K562 (cell line): ENCODE measurements around the gene CBX1. TPM values are rescaled to one million over a fixed set of nuclear protein-coding genes. Genes with fewer than 3 reads are reported as not detected.

Experiments used
- CBFB ChIP-seq: sonication (generic); formaldehyde crosslinking; IDR thresholded peaks from 2 replicates; pipeline ENCODE4 v1.4.0; 2020; ENCODE audit warnings: mild to moderate bottlenecking, missing genetic modification reagents
- DACH1 ChIP-seq: fragments of 450-650 bp; IDR thresholded peaks from 2 replicates; pipeline ENCODE4 v1.6.1; 2018; ENCODE audit not compliant: partially characterized antibody
- FOXK2 ChIP-seq, 2 experiments: fragments of 450-650 bp; IDR thresholded peaks in 1 of 2; conservative IDR thresholded peaks in 1 of 2; 2 replicates each; pipeline ENCODE4 v1.6.1; 2016; ENCODE audit warnings: low read depth in 2 of 2, mild to moderate bottlenecking in 1 of 2
- HNRNPLL ChIP-seq: fragments of 200-400 bp; formaldehyde crosslinking; IDR thresholded peaks from 2 replicates; pipeline ENCODE4 v1.6.1; 2017; ENCODE audit warnings: low read length, low read depth, mild to moderate bottlenecking; ENCODE audit not compliant: poor library complexity, severe bottlenecking
- MCM3 ChIP-seq: fragments of 450-650 bp; IDR thresholded peaks from 2 replicates; pipeline ENCODE4 v1.6.1; 2016
- NR4A1 ChIP-seq, 2 experiments: fragments of 250-450 bp in 1 of 2; fragments of 450-650 bp in 1 of 2; sonication (Bioruptor Pico) in 1 of 2; IDR thresholded peaks; 2 replicates each; pipeline versions ENCODE4 v1.4.0 to v1.6.1; 2016 to 2020; ENCODE audit warnings: mild to moderate bottlenecking in 2 of 2, missing compliant biosample characterization in 1 of 2, missing genetic modification characterization in 1 of 2, moderate library complexity in 1 of 2
- PHF20 ChIP-seq: fragments of 450-650 bp; IDR thresholded peaks from 2 replicates; pipeline ENCODE4 v1.6.1; 2018; ENCODE audit not compliant: partially characterized antibody
- SP1 ChIP-seq: sonication (generic); formaldehyde crosslinking; IDR thresholded peaks from 2 replicates; pipeline ENCODE4 v1.8.1; 2022; ENCODE audit warnings: mild to moderate bottlenecking, missing genetic modification reagents
- TCF3 ChIP-seq: sonication (generic); formaldehyde crosslinking; IDR thresholded peaks from 2 replicates; pipeline ENCODE4 v1.4.0; 2020; ENCODE audit warnings: mild to moderate bottlenecking, missing genetic modification reagents
- XRCC4 ChIP-seq: IDR thresholded peaks from one replicate; pipeline ENCODE4 v1.6.1; 2011; ENCODE audit not compliant: insufficient read depth, insufficient read length; ENCODE audit errors: extremely low read depth
- ZNF197 ChIP-seq: fragments of 200-800 bp; sonication (Bioruptor generic); IDR thresholded peaks from 2 replicates; pipeline ENCODE4 v1.6.1; 2016; ENCODE audit warnings: low read depth, missing genetic modification characterization, missing compliant biosample characterization
- ZNF224 ChIP-seq: sonication (generic); formaldehyde crosslinking; IDR thresholded peaks from 2 replicates; pipeline ENCODE4 v1.8.0; 2022; ENCODE audit warnings: mild to moderate bottlenecking, missing genetic modification reagents
- ZNF316 ChIP-seq: fragments of 450-650 bp; IDR thresholded peaks from 2 replicates; pipeline ENCODE4 v1.6.1; 2016
- ZNF586 ChIP-seq: fragments of 450-650 bp; formaldehyde crosslinking; conservative IDR thresholded peaks from 2 replicates; pipeline ENCODE4 v1.4.0; 2020; ENCODE audit warnings: mild to moderate bottlenecking, moderate library complexity
- polyA plus RNA-seq, 8 experiments: library from polyadenylated mRNA; depleted of rRNA in 4 of 8; stranded (reverse) in 5 of 8; unstranded in 3 of 8; fragments of >200 nt; fragmentation: Nextera tagmentation in 2 of 8; fragmentation: Illumina TruSeq in 1 of 8; extraction: Ambion mirVana in 2 of 8; extraction: Trizol in 1 of 8; gene quantifications; 2 replicates each; pipeline versions ENCODE4 v1.2.1 to v1.2.3, GENCODE V29; 2011 to 2014; ENCODE audit warnings: inconsistent platforms in 1 of 8, missing spikeins in 1 of 8
- total RNA-seq, 7 experiments: library from RNA; depleted of rRNA in 6 of 7; stranded (reverse); fragments of >200 nt in 6 of 7; fragmentation: Illumina TruSeq in 2 of 7; extraction: Trizol in 2 of 7; gene quantifications; 2 replicates each; pipeline versions ENCODE4 v1.2.1 to v1.2.3, GENCODE V29; 2011 to 2021; ENCODE audit warnings: low replicate concordance in 1 of 7
- TF ChIP-seq, protein P1 (sequence below): IDR thresholded peaks from 3 replicates; pipeline ENCODE4 v1.6.1; 2011; ENCODE audit warnings: borderline replicate concordance, mild to moderate bottlenecking; ENCODE audit not compliant: insufficient read length, insufficient read depth
- TF ChIP-seq, protein P2 (sequence below): sonication (generic); formaldehyde crosslinking; IDR thresholded peaks from 2 replicates; pipeline ENCODE4 v1.8.0; 2022; ENCODE audit warnings: missing genetic modification reagents, mild to moderate bottlenecking, borderline replicate concordance
- TF ChIP-seq, protein P3 (sequence below): sonication (generic); formaldehyde crosslinking; IDR thresholded peaks from 2 replicates; pipeline ENCODE4 v1.9.0; 2022; ENCODE audit warnings: mild to moderate bottlenecking, missing genetic modification reagents
- TF ChIP-seq, protein P4 (sequence below): sonication (generic); formaldehyde crosslinking; IDR thresholded peaks from 2 replicates; pipeline ENCODE4 v1.8.0; 2022; ENCODE audit warnings: missing genetic modification reagents, mild to moderate bottlenecking, moderate library complexity, borderline replicate concordance
- TF ChIP-seq, protein P5 (sequence below): fragments of 250-450 bp; sonication (Bioruptor Pico); IDR thresholded peaks from 2 replicates; pipeline ENCODE4 v1.4.0; 2020; ENCODE audit warnings: mild to moderate bottlenecking, moderate library complexity

The CBX1 gene
- total and polyA plus RNA-seq, 9 of the 15 experiments (the other 6 are each of a cell fraction or from before 2014, with no cell fraction given) = 10.6 to 95.7 (median 52.7) TPM

DNA sequence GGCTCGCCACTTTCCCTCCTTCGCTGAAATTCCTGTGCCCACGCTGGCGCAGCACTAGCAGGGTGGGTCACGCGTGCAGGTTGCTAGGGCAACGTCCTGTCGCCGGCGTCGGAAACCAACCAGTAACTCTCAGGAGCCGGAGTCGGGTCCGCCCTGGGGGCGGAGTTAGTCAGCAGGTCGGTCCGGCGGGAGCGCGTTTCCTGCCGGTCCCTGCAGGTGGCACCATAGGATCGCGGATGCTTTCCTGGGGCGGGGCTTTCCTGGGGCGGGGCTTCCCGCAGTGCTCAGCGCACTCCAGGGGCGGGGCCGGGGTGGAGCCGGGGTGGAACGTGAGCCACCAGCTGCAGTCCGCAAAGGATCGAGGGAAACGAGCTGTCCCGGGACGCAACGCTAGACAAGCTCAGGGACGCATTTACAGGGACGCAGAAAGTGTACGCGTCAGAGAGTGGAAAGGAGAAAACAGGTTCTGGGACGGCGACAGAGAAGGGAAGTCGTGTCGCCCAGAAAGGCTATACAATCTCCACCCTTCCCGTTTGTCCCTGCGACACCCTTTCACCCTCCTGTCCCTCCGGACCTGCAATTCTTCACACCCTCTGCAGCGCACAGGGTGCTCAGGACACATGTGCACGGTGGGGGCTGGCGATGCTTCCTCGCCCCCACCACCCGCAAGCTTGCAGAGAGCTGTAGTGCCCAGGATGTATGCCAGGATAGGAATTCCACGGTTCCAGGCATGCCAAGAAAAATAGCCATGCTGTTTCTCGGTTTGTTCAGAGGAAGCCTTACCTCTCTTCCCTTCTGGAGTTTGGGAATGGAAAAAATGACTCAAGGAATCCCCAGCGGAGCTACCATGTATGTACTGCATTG lies 76.0 kb downstream of the CBX1 start (continued):
- TF ChIP-seq HNRNPLL (peak; percentile 80), PHF20 (no peak), ZNF586 (CRISPR knock-in tag) (no peak), XRCC4 (no peak), ZNF224 (CRISPR knock-in tag) (no peak), CBFB (no peak), DACH1 (no peak), ZNF316 (no peak), SP1 (CRISPR knock-in tag) (peak; percentile 96), MCM3 (no peak), ZNF197 (no peak), TCF3 (no peak), NR4A1 (CRISPR knock-in tag; IDR thresholded peaks at IDR 0.05) (no peak), NR4A1 (tag; IDR thresholded peaks at IDR 0.05) (no peak), FOXK2 (conservative IDR thresholded peaks at IDR 0.05 in 1 of 2, IDR thresholded peaks at IDR 0.05 in 1 of 2; ENCODE audit: low read depth in 2 of 2) (peak; percentile 20 to 39; a peak in 2 of 4 replicates)
- TF ChIP-seq, protein P1, sequence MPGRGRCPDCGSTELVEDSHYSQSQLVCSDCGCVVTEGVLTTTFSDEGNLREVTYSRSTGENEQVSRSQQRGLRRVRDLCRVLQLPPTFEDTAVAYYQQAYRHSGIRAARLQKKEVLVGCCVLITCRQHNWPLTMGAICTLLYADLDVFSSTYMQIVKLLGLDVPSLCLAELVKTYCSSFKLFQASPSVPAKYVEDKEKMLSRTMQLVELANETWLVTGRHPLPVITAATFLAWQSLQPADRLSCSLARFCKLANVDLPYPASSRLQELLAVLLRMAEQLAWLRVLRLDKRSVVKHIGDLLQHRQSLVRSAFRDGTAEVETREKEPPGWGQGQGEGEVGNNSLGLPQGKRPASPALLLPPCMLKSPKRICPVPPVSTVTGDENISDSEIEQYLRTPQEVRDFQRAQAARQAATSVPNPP = no peak
- TF ChIP-seq, protein P2, sequence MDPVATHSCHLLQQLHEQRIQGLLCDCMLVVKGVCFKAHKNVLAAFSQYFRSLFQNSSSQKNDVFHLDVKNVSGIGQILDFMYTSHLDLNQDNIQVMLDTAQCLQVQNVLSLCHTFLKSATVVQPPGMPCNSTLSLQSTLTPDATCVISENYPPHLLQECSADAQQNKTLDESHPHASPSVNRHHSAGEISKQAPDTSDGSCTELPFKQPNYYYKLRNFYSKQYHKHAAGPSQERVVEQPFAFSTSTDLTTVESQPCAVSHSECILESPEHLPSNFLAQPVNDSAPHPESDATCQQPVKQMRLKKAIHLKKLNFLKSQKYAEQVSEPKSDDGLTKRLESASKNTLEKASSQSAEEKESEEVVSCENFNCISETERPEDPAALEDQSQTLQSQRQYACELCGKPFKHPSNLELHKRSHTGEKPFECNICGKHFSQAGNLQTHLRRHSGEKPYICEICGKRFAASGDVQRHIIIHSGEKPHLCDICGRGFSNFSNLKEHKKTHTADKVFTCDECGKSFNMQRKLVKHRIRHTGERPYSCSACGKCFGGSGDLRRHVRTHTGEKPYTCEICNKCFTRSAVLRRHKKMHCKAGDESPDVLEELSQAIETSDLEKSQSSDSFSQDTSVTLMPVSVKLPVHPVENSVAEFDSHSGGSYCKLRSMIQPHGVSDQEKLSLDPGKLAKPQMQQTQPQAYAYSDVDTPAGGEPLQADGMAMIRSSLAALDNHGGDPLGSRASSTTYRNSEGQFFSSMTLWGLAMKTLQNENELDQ (CRISPR knock-in tag) = no peak
- TF ChIP-seq, protein P3, sequence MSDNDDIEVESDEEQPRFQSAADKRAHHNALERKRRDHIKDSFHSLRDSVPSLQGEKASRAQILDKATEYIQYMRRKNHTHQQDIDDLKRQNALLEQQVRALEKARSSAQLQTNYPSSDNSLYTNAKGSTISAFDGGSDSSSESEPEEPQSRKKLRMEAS = peak; percentile 75
- TF ChIP-seq, protein P4, sequence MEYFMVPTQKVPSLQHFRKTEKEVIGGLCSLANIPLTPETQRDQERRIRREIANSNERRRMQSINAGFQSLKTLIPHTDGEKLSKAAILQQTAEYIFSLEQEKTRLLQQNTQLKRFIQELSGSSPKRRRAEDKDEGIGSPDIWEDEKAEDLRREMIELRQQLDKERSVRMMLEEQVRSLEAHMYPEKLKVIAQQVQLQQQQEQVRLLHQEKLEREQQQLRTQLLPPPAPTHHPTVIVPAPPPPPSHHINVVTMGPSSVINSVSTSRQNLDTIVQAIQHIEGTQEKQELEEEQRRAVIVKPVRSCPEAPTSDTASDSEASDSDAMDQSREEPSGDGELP (CRISPR knock-in tag) = peak; percentile 98
- TF ChIP-seq, protein P5, sequence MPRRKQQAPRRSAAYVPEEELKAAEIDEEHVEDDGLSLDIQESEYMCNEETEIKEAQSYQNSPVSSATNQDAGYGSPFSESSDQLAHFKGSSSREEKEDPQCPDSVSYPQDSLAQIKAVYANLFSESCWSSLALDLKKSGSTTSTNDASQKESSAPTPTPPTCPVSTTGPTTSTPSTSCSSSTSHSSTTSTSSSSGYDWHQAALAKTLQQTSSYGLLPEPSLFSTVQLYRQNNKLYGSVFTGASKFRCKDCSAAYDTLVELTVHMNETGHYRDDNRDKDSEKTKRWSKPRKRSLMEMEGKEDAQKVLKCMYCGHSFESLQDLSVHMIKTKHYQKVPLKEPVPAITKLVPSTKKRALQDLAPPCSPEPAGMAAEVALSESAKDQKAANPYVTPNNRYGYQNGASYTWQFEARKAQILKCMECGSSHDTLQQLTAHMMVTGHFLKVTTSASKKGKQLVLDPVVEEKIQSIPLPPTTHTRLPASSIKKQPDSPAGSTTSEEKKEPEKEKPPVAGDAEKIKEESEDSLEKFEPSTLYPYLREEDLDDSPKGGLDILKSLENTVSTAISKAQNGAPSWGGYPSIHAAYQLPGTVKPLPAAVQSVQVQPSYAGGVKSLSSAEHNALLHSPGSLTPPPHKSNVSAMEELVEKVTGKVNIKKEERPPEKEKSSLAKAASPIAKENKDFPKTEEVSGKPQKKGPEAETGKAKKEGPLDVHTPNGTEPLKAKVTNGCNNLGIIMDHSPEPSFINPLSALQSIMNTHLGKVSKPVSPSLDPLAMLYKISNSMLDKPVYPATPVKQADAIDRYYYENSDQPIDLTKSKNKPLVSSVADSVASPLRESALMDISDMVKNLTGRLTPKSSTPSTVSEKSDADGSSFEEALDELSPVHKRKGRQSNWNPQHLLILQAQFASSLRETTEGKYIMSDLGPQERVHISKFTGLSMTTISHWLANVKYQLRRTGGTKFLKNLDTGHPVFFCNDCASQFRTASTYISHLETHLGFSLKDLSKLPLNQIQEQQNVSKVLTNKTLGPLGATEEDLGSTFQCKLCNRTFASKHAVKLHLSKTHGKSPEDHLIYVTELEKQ (CRISPR knock-in tag) = no peak
